ENCODE results near the gene CDKL5. TPM values are rescaled to one million over a fixed set of nuclear protein-coding genes. Genes with fewer than 3 reads are reported as not detected.
"Not testable (repeated sequence)": the region's sequence is repeated elsewhere in the genome, so short reads cannot be mapped to it uniquely, and the experiment has no call there.

The CDKL5 gene
- total RNA-seq, 2 experiments from 2014 or later, result 2.2 to 2.4 TPM

DNA sequence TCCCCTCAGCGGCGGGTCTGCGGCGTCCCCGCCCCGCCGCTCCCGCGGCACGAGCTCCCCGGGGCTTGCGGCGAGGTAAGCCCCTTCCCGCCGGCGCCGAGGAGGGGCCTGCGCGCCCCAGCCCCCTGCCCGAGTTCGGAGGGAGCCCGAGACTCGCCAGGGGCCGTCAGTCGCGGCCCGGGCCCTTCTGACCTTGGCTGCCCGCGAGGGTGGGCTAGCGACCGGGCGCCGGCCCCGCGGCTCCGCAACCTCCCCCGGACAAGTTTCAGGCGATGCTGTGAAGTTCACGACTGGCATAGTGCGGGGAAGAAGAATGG lies 554 bp downstream of the CDKL5 start:
- ChIA-PET CTCF (interaction anchor here (1.4 kb wide), 1 partner anchor 72 kb away, joined by 4 read pairs; the partner anchor contains the start of gene SCML2), POLR2A (interaction anchor here (1.0 to 2.9 kb wide), 5 partner anchors 42 to 559 kb away, joined by 3 to 23 read pairs (median 4); no protein-coding TSS in a partner anchor)
- intact Hi-C loops (cut with DNase I, micrococcal nuclease), result loop anchor here in 1 of 2 experiments (5.0 to 10.0 kb wide), 3 partner anchors 251 to 919 kb away; partner anchors contain the start of genes PDHA1 and PHKA2
- Histone ChIP-seq H3K27ac (ENCODE audit: low read depth in 1 of 2, low read length in 2 of 2) (no peak overlapping the region), H3K4me3 (ENCODE audit: low read length) (peak overlapping the region; percentile 86), H3K4me1 (ENCODE audit: insufficient read depth, low read length) (no peaks in the 10 kb centered on the region), H3K9me3 (ENCODE audit: control insufficient read depth in 1 of 2, insufficient read depth in 1 of 2, low read length in 2 of 2) (no peaks in the 10 kb centered on the region), H3K36me3 (ENCODE audit: insufficient read depth, low read length) (no peaks in the 10 kb centered on the region), H3K27me3 (ENCODE audit: control insufficient read depth in 1 of 2, insufficient read depth in 2 of 2, low read length in 2 of 2) (no peaks in the 10 kb centered on the region)
- peak overlapping the region; percentile 91 for H3K4me3 Mint-ChIP-seq
- no peaks in the 10 kb centered on the region for H3K27me3 Mint-ChIP-seq
- H3K4me1 Mint-ChIP-seq (ENCODE audit: low read depth), result peaks cover 18% of the 10 kb centered on the region
- peak overlapping the region; percentile 86 for H3K27ac Mint-ChIP-seq
- H3K9me3 Mint-ChIP-seq, result no peaks in the 10 kb centered on the region
- peaks cover 6% of the 10 kb centered on the region for H3K36me3 Mint-ChIP-seq (ENCODE audit: low read depth)
- TF ChIP-seq, protein P1, sequence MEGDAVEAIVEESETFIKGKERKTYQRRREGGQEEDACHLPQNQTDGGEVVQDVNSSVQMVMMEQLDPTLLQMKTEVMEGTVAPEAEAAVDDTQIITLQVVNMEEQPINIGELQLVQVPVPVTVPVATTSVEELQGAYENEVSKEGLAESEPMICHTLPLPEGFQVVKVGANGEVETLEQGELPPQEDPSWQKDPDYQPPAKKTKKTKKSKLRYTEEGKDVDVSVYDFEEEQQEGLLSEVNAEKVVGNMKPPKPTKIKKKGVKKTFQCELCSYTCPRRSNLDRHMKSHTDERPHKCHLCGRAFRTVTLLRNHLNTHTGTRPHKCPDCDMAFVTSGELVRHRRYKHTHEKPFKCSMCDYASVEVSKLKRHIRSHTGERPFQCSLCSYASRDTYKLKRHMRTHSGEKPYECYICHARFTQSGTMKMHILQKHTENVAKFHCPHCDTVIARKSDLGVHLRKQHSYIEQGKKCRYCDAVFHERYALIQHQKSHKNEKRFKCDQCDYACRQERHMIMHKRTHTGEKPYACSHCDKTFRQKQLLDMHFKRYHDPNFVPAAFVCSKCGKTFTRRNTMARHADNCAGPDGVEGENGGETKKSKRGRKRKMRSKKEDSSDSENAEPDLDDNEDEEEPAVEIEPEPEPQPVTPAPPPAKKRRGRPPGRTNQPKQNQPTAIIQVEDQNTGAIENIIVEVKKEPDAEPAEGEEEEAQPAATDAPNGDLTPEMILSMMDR (IDR thresholded peaks at IDR 0.05), result no peak
- DNase-seq (no peak), ATAC-seq (ENCODE audit: poor library complexity) (no peak)

DNA sequence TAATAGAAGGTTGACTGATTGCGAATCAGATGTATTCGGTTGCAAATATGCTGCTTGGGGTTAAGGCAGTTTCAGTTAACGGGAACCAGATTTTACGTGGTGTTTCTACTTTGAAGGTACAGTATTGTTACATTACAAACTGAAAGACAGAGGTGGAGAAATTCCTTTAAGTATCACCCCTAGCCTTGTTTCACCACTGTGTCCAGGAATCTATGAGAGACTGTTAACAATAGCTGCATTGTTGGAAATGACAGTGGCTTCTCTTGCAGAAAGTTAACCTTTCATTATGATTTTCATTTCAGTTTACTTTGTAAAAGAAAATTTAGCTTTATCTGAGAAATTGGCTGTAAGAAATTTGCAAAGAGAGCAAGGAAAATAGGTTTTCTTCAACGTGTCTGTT lies 2.6 kb downstream of the CDKL5 start:
- Mint-ChIP-seq H3K4me3 (peak overlapping the region; percentile 4), H3K27me3 (no peaks in the 10 kb centered on the region), H3K27ac (no peak overlapping the region), H3K9me3 (no peaks in the 10 kb centered on the region), H3K4me1 (ENCODE audit: low read depth) (peaks cover 18% of the 10 kb centered on the region), H3K36me3 (ENCODE audit: low read depth) (peaks cover 6% of the 10 kb centered on the region)
- TF ChIP-seq, protein P1 (IDR thresholded peaks at IDR 0.05), result no peak
- Histone ChIP-seq H3K4me1 (ENCODE audit: insufficient read depth, low read length) (no peaks in the 10 kb centered on the region), H3K4me3 (ENCODE audit: low read length) (no peak overlapping the region), H3K27me3 (ENCODE audit: control insufficient read depth in 1 of 2, insufficient read depth in 2 of 2, low read length in 2 of 2) (no peaks in the 10 kb centered on the region), H3K9me3 (ENCODE audit: control insufficient read depth in 1 of 2, insufficient read depth in 1 of 2, low read length in 2 of 2) (no peaks in the 10 kb centered on the region), H3K27ac (ENCODE audit: low read depth in 1 of 2, low read length in 2 of 2) (no peak overlapping the region), H3K36me3 (ENCODE audit: insufficient read depth, low read length) (no peaks in the 10 kb centered on the region)
- ChIA-PET CTCF (no interaction called here), POLR2A (no interaction called here)
- intact Hi-C loops (cut with DNase I, micrococcal nuclease), result loop anchor here in 1 of 2 experiments (5.0 to 10.0 kb wide), 3 partner anchors 249 to 917 kb away; partner anchors contain the start of genes PDHA1 and PHKA2
- DNase-seq (no peak), ATAC-seq (ENCODE audit: poor library complexity) (no peak)

GRCh38 chrX:18433288-18433687 lies 7.9 kb downstream of the CDKL5 start:
- H3K4me3 Mint-ChIP-seq; ATAC-seq (ENCODE audit: poor library complexity); H3K27me3 ChIP-seq (ENCODE audit: control insufficient read depth in 1 of 2, insufficient read depth in 2 of 2, low read length in 2 of 2); H3K4me3 ChIP-seq (ENCODE audit: low read length); CTCF ChIA-PET; H3K27ac Mint-ChIP-seq; H3K27ac ChIP-seq (ENCODE audit: low read depth in 1 of 2, low read length in 2 of 2); H3K27me3 Mint-ChIP-seq; H3K9me3 Mint-ChIP-seq; H3K9me3 ChIP-seq (ENCODE audit: control insufficient read depth in 1 of 2, insufficient read depth in 1 of 2, low read length in 2 of 2); H3K4me1 Mint-ChIP-seq (ENCODE audit: low read depth); H3K36me3 ChIP-seq (ENCODE audit: insufficient read depth, low read length); DNase-seq; intact Hi-C loops (cut with DNase I, micrococcal nuclease); POLR2A ChIA-PET; H3K4me1 ChIP-seq (ENCODE audit: insufficient read depth, low read length); H3K36me3 Mint-ChIP-seq (ENCODE audit: low read depth): not testable (repeated sequence)

DNA sequence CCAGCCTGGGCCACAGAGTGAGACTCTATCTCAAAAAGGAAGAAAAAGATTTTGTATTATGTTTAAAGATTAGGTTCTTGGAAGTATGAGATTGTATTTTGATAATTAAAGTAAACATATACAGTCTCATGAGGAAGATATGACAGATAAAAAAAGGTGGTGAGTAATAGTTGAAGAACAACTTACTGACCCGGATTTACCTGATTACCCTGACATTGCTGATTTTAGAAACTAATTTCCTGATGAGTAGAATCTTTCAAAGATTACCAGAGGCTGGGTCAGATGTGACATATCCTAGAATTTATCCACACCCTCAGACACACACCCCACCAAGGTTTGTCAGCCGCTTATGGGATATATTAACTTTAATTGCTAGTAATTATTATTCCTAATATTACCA lies 9.5 kb downstream of the CDKL5 start:
- no peak overlapping the region for H3K27ac Mint-ChIP-seq
- no peaks in the 10 kb centered on the region for H3K9me3 Mint-ChIP-seq
- ATAC-seq (ENCODE audit: poor library complexity) (no peak), DNase-seq (no peak)
- no peak overlapping the region for H3K4me3 Mint-ChIP-seq
- no peaks in the 10 kb centered on the region for H3K4me1 ChIP-seq (ENCODE audit: insufficient read depth, low read length)
- H3K27me3 Mint-ChIP-seq, result no peaks in the 10 kb centered on the region
- no peak overlapping the region for H3K27ac ChIP-seq (ENCODE audit: low read depth in 1 of 2, low read length in 2 of 2)
- H3K9me3 ChIP-seq (ENCODE audit: control insufficient read depth in 1 of 2, insufficient read depth in 1 of 2, low read length in 2 of 2), result no peaks in the 10 kb centered on the region
- no peaks in the 10 kb centered on the region for H3K36me3 Mint-ChIP-seq (ENCODE audit: low read depth)
- TF ChIP-seq, protein P1 (IDR thresholded peaks at IDR 0.05), result no peak
- no peaks in the 10 kb centered on the region for H3K27me3 ChIP-seq (ENCODE audit: control insufficient read depth in 1 of 2, insufficient read depth in 2 of 2, low read length in 2 of 2)
- CTCF ChIA-PET, result no interaction called here
- no peak overlapping the region for H3K4me3 ChIP-seq (ENCODE audit: low read length)
- H3K36me3 ChIP-seq (ENCODE audit: insufficient read depth, low read length), result no peaks in the 10 kb centered on the region
- POLR2A ChIA-PET, result no interaction called here
- intact Hi-C loops (cut with DNase I, micrococcal nuclease), result no loop called here
- peaks cover under 1% of the 10 kb centered on the region for H3K4me1 Mint-ChIP-seq (ENCODE audit: low read depth)
